HepG2 (cell line): Measurements from ENCODE around the gene MFSD11. TPM values are rescaled to one million over a fixed set of nuclear protein-coding genes. Genes with fewer than 3 reads are reported as not detected.

Experiments used
- AGO1 ChIP-seq: fragments of 200-400 bp; formaldehyde crosslinking; IDR thresholded peaks from 2 replicates; pipeline ENCODE4 v1.6.1; 2017; ENCODE audit warnings: mild to moderate bottlenecking, low read depth, low read length, moderate library complexity; ENCODE audit not compliant: poor library complexity, severe bottlenecking
- ARNTL ChIP-seq: sonication (generic); formaldehyde crosslinking; IDR thresholded peaks from 2 replicates; pipeline ENCODE4 v1.4.0; 2020; ENCODE audit warnings: mild to moderate bottlenecking, missing genetic modification reagents
- ATM ChIP-seq: fragments of 450-650 bp; IDR thresholded peaks from 2 replicates; pipeline ENCODE4 v1.7.1; 2017; ENCODE audit warnings: mild to moderate bottlenecking, borderline replicate concordance
- BRD4 ChIP-seq: sonication (generic); formaldehyde crosslinking; IDR thresholded peaks from 2 replicates; pipeline ENCODE4 v1.4.0; 2020; ENCODE audit warnings: missing genetic modification reagents
- CENPBD1 ChIP-seq: sonication (generic); formaldehyde crosslinking; IDR thresholded peaks from 2 replicates; pipeline ENCODE4 v1.8.0; 2022; ENCODE audit warnings: missing genetic modification reagents, low read depth, mild to moderate bottlenecking, borderline replicate concordance
- HBP1 ChIP-seq: IDR thresholded peaks from 2 replicates; pipeline ENCODE4 v1.6.1; 2016; ENCODE audit warnings: low read depth, control low read depth
- NFE2 ChIP-seq: sonication (generic); formaldehyde crosslinking; IDR thresholded peaks from 2 replicates; pipeline ENCODE4 v1.4.0; 2020; ENCODE audit warnings: missing genetic modification reagents
- NR0B2 ChIP-seq: sonication (generic); formaldehyde crosslinking; IDR thresholded peaks from 2 replicates; pipeline ENCODE4 v1.4.0; 2020; ENCODE audit warnings: mild to moderate bottlenecking, missing genetic modification reagents
- PBX2 ChIP-seq: IDR thresholded peaks from 2 replicates; pipeline ENCODE4 v1.6.1; 2016; ENCODE audit warnings: control low read depth
- SMAD3 ChIP-seq: sonication (generic); formaldehyde crosslinking; IDR thresholded peaks from 2 replicates; pipeline ENCODE4 v1.4.0; 2020; ENCODE audit warnings: missing genetic modification reagents
- SMYD3 ChIP-seq: sonication (generic); formaldehyde crosslinking; IDR thresholded peaks from 2 replicates; pipeline ENCODE4 v1.8.1; 2023; ENCODE audit warnings: mild to moderate bottlenecking, missing genetic modification reagents
- SP4 ChIP-seq: sonication (generic); formaldehyde crosslinking; IDR thresholded peaks from 2 replicates; pipeline ENCODE4 v1.8.1; 2023; ENCODE audit warnings: mild to moderate bottlenecking, missing genetic modification reagents
- SRSF1 ChIP-seq: fragments of 200-400 bp; formaldehyde crosslinking; optimal IDR thresholded peaks from 2 replicates; pipeline ENCODE3; 2017; ENCODE audit warnings: mild to moderate bottlenecking, low read depth, low read length, moderate library complexity
- SYNCRIP ChIP-seq: fragments of 200-400 bp; formaldehyde crosslinking; IDR thresholded peaks from 2 replicates; pipeline ENCODE4 v1.6.1; 2018; ENCODE audit warnings: mild to moderate bottlenecking, low read depth, low read length; ENCODE audit not compliant: insufficient read depth
- TARDBP ChIP-seq: sonication (generic); formaldehyde crosslinking; IDR thresholded peaks from 2 replicates; pipeline ENCODE4 v1.8.0; 2022; ENCODE audit warnings: mild to moderate bottlenecking, missing genetic modification reagents
- TP53 ChIP-seq: sonication (generic); formaldehyde crosslinking; conservative IDR thresholded peaks from 2 replicates; pipeline ENCODE4 v1.4.0; 2020; ENCODE audit warnings: missing genetic modification reagents
- ZKSCAN1 ChIP-seq: fragments of 150-350 bp; IDR thresholded peaks from 2 replicates; pipeline ENCODE4 v1.6.1; 2014; ENCODE audit warnings: low read length
- ZNF34 ChIP-seq: sonication (generic); formaldehyde crosslinking; IDR thresholded peaks from 2 replicates; pipeline ENCODE4 v1.4.0; 2020; ENCODE audit warnings: mild to moderate bottlenecking, missing genetic modification reagents, borderline replicate concordance
- ZNF496 ChIP-seq: sonication (generic); formaldehyde crosslinking; IDR thresholded peaks from 2 replicates; pipeline ENCODE4 v1.8.1; 2023; ENCODE audit warnings: mild to moderate bottlenecking, moderate library complexity, missing genetic modification reagents; ENCODE audit not compliant: insufficient replicate concordance
- ZNF543 ChIP-seq: sonication (generic); formaldehyde crosslinking; IDR thresholded peaks from 2 replicates; pipeline ENCODE4 v1.4.0; 2020; ENCODE audit warnings: mild to moderate bottlenecking, missing genetic modification reagents
- ZNF552 ChIP-seq: sonication (generic); formaldehyde crosslinking; IDR thresholded peaks from 2 replicates; pipeline ENCODE4 v1.9.0; 2022; ENCODE audit warnings: missing genetic modification reagents, mild to moderate bottlenecking, borderline replicate concordance
- ZNF562 ChIP-seq: sonication (generic); formaldehyde crosslinking; IDR thresholded peaks from 2 replicates; pipeline ENCODE4 v1.8.0; 2022; ENCODE audit warnings: missing genetic modification reagents, borderline replicate concordance
- ZNF770 ChIP-seq: sonication (generic); formaldehyde crosslinking; IDR thresholded peaks from 2 replicates; pipeline ENCODE4 v1.5.0; 2020; ENCODE audit warnings: mild to moderate bottlenecking, missing genetic modification reagents
- ZSCAN22 ChIP-seq: sonication (generic); formaldehyde crosslinking; IDR thresholded peaks from 2 replicates; pipeline ENCODE4 v1.4.0; 2020; ENCODE audit warnings: mild to moderate bottlenecking, missing genetic modification reagents
- polyA plus RNA-seq, 8 experiments: library from polyadenylated mRNA; depleted of rRNA in 3 of 8; stranded (reverse) in 7 of 8; unstranded in 1 of 8; fragments of >200 nt; fragmentation: Illumina TruSeq in 4 of 8; extraction: Trizol in 4 of 8; gene quantifications; 2 replicates each; pipeline versions ENCODE4 v1.2.1 to v1.2.3, GENCODE V29; 2011 to 2016; ENCODE audit warnings: low read depth in 4 of 8, missing spikeins in 1 of 8, mixed read lengths in 1 of 8; ENCODE audit not compliant: insufficient read depth in 1 of 8
- total RNA-seq, 5 experiments: library from RNA; depleted of rRNA; stranded (reverse); fragments of >200 nt; fragmentation: Illumina TruSeq; extraction: Trizol; gene quantifications; 2 replicates each; pipeline ENCODE4 v1.2.3, GENCODE V29; 2016; ENCODE audit warnings: low read depth in 1 of 5

MFSD11 gene
- total and polyA plus RNA-seq, 2 of the 13 experiments (the other 11 are each of a cell fraction or from before 2014, with no cell fraction given), result 26.1 to 36.3 TPM

- TF ChIP-seq ZNF543 (CRISPR knock-in tag) (no peak), CENPBD1 (CRISPR knock-in tag) (no peak), SMYD3 (no peak), NR0B2 (CRISPR knock-in tag) (0 out of 2 replicates have a peak, but pooled peaks have one; percentile 13), ZNF552 (CRISPR knock-in tag) (no peak), ATM (no peak), ZKSCAN1 (no peak), HBP1 (CRISPR knock-in tag) (no peak), TARDBP (CRISPR knock-in tag) (no peak; the same call in 1 of the 2 replicates), TP53 (no peak), ZNF770 (CRISPR knock-in tag) (no peak), SMAD3 (CRISPR knock-in tag) (no peak), ARNTL (no peak), ZNF496 (CRISPR knock-in tag) (no peak), AGO1 (no peak), SYNCRIP (no peak), SP4 (CRISPR knock-in tag) (peak; percentile 33; the same call in 1 of the 2 replicates), PBX2 (CRISPR knock-in tag) (no peak), ZSCAN22 (CRISPR knock-in tag) (no peak), BRD4 (CRISPR knock-in tag) (no peak), NFE2 (CRISPR knock-in tag) (no peak), SRSF1 (no peak), ZNF562 (CRISPR knock-in tag) (no peak), ZNF34 (no peak; the same call in 1 of the 2 replicates)
Observed at GRCh38 chr17:76736349-76737081, 1.4 kb upstream of the MFSD11 start (continued).
